Caco-2 (cell line): ENCODE data around the gene SNX5. TPM values are rescaled to one million over a fixed set of nuclear protein-coding genes. Genes with fewer than 3 reads are reported as not detected.

Experiments
- BruUV-seq: library from RNA; stranded (reverse); fragments of 400-500 nt; replicated peaks from 2 replicates; lab custom pipeline; 2021; lab: Mats Ljungman, UMichigan
- CTCF ChIA-PET: fragments of 300-600 bp; sonication (Branson Sonifier 250); formaldehyde crosslinking; loops from one replicate; lab custom pipeline; 2022; ENCODE audit warnings: antibody characterized with exemption; lab: Charles Lee
- POLR2A ChIA-PET: fragments of 300-600 bp; sonication (Branson Sonifier 250); formaldehyde crosslinking; loops from one replicate; lab custom pipeline; 2022; ENCODE audit warnings: antibody characterized with exemption; lab: Charles Lee
- DNase-seq, 2 experiments: peaks; one replicate each; pipeline versions ENCODE4 v3.0.0 to v3.0.0-alpha.2; 2020 to 2022
- H3K27me3 ChIP-seq: replicated peaks from 2 replicates; pipeline ENCODE4 v1.6.0; 2011; ENCODE audit warnings: low read length; ENCODE audit not compliant: control insufficient read depth, insufficient read depth
- H3K36me3 ChIP-seq: 2 replicates; pipeline ENCODE4 v1.5.1; 2011; ENCODE audit warnings: low read length; ENCODE audit not compliant: control insufficient read depth, insufficient read depth
- H3K4me1 ChIP-seq: fragments of 250-450 bp; sonication (Bioruptor Pico); 2 replicates; pipeline ENCODE4 v1.5.1; 2020; ENCODE audit warnings: mild to moderate bottlenecking
- H3K4me3 ChIP-seq: 2 replicates; pipeline ENCODE4 v1.5.1; 2011; ENCODE audit warnings: low read depth, mild to moderate bottlenecking, control low read depth, low read length
- H3K9me3 ChIP-seq: fragments of 250-450 bp; sonication (Bioruptor Pico); 2 replicates; pipeline ENCODE4 v1.5.1; 2020; ENCODE audit warnings: mild to moderate bottlenecking, moderate library complexity
- H3K27ac Mint-ChIP-seq: one replicate; pipeline ENCODE4 v1.8.0; 2022; ENCODE audit warnings: mixed read lengths; ENCODE audit not compliant: unreplicated experiment
- H3K27me3 Mint-ChIP-seq: one replicate; pipeline ENCODE4 v1.8.0; 2022; ENCODE audit warnings: mixed read lengths; ENCODE audit not compliant: insufficient read depth, unreplicated experiment
- H3K36me3 Mint-ChIP-seq: one replicate; pipeline ENCODE4 v1.8.0; 2022; ENCODE audit warnings: mild to moderate bottlenecking, mixed read lengths; ENCODE audit not compliant: insufficient read depth, unreplicated experiment
- H3K4me1 Mint-ChIP-seq: one replicate; pipeline ENCODE4 v1.8.0; 2022; ENCODE audit warnings: low read depth, mixed read lengths; ENCODE audit not compliant: unreplicated experiment
- H3K4me3 Mint-ChIP-seq: one replicate; pipeline ENCODE4 v1.8.0; 2022; ENCODE audit warnings: mild to moderate bottlenecking, moderate library complexity, mixed read lengths; ENCODE audit not compliant: unreplicated experiment
- H3K9me3 Mint-ChIP-seq: one replicate; pipeline ENCODE4 v1.8.0; 2022; ENCODE audit warnings: mixed read lengths; ENCODE audit not compliant: unreplicated experiment
- intact Hi-C: fragments of 100-400 bp; cut with micrococcal nuclease; formaldehyde crosslinking; loops from one replicate; pipeline ENCODE4 v1.10.0; 2022; ENCODE audit not compliant: unreplicated experiment
- total RNA-seq: library from RNA; stranded (reverse); gene quantifications from 2 replicates; pipeline ENCODE4 v1.2.3, GENCODE V29; 2022
- TF ChIP-seq, protein P1 (sequence below), 2 experiments: fragments of 200-600 bp in 1 of 2; IDR thresholded peaks; 1 replicate in 1 of 2; 2 replicates in 1 of 2; pipeline versions ENCODE4 v1.5.1 to v1.8.0; 2011 to 2022; ENCODE audit warnings: antibody characterized with exemption in 1 of 2, control low read depth in 1 of 2, inconsistent platforms in 1 of 2, low read depth in 1 of 2, low read length in 1 of 2, mild to moderate bottlenecking in 1 of 2, moderate library complexity in 1 of 2; ENCODE audit not compliant: insufficient read depth in 1 of 2, severe bottlenecking in 1 of 2, unreplicated experiment in 1 of 2

SNX5 gene
- total RNA-seq, 1 experiment from 2014 or later = 299 TPM

DNA sequence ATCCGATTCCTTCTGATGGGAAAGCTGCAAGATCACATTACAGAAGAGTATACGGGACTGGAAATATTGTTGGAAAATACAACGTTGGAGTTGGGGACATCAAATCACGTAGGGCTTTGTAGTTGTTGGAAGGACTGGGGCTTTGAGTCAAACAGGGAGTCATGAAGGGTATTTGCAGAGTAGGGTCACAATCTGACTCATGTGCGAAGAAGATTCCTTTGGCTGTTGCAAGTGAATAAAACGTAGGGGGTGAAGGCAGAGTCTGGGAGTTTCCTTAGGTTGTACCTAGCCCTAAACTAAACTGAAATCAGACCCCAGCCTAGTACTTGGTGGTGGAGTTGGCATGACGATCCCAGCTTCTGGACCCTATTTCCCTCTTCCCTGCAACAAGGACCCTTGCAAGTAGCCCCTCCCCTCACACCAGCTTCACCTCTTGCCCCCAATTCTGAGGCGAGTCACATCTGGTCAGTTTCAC is 32.3 kb downstream of the SNX5 start:
- no peak overlapping the region for H3K4me3 Mint-ChIP-seq
- Histone ChIP-seq H3K36me3 (peaks cover 2% of the 10 kb centered on the region; the same call in 1 of the 2 replicates), H3K4me3 (no peak overlapping the region), H3K27me3 (no peaks in the 10 kb centered on the region), H3K4me1 (no peaks in the 10 kb centered on the region), H3K9me3 (peaks cover 7% of the 10 kb centered on the region; the same call in 1 of the 2 replicates)
- H3K4me1 Mint-ChIP-seq = no peaks in the 10 kb centered on the region
- no TSS peak for BruUV-seq
- H3K9me3 Mint-ChIP-seq = peaks cover 10% of the 10 kb centered on the region
- no peak overlapping the region for H3K27ac Mint-ChIP-seq
- intact Hi-C loops = loop anchor here (5.0 to 10.0 kb wide), 2 partner anchors 39 to 402 kb away; partner anchors contain the start of gene BFSP1
- TF ChIP-seq, protein P1, sequence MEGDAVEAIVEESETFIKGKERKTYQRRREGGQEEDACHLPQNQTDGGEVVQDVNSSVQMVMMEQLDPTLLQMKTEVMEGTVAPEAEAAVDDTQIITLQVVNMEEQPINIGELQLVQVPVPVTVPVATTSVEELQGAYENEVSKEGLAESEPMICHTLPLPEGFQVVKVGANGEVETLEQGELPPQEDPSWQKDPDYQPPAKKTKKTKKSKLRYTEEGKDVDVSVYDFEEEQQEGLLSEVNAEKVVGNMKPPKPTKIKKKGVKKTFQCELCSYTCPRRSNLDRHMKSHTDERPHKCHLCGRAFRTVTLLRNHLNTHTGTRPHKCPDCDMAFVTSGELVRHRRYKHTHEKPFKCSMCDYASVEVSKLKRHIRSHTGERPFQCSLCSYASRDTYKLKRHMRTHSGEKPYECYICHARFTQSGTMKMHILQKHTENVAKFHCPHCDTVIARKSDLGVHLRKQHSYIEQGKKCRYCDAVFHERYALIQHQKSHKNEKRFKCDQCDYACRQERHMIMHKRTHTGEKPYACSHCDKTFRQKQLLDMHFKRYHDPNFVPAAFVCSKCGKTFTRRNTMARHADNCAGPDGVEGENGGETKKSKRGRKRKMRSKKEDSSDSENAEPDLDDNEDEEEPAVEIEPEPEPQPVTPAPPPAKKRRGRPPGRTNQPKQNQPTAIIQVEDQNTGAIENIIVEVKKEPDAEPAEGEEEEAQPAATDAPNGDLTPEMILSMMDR (IDR thresholded peaks at IDR 0.05; ENCODE audit: insufficient read depth in 1 of 2, low read depth in 1 of 2, low read length in 1 of 2, severe bottlenecking in 1 of 2, unreplicated experiment in 1 of 2) = no peak
- ChIA-PET CTCF (interaction anchor here (1.0 kb wide), 1 partner anchor 254 kb away, joined by 3 read pairs; no protein-coding TSS in a partner anchor), POLR2A (no interaction called here)
- H3K27me3 Mint-ChIP-seq = no peaks in the 10 kb centered on the region
- peaks cover 49% of the 10 kb centered on the region for H3K36me3 Mint-ChIP-seq
- no peak for DNase-seq

DNA sequence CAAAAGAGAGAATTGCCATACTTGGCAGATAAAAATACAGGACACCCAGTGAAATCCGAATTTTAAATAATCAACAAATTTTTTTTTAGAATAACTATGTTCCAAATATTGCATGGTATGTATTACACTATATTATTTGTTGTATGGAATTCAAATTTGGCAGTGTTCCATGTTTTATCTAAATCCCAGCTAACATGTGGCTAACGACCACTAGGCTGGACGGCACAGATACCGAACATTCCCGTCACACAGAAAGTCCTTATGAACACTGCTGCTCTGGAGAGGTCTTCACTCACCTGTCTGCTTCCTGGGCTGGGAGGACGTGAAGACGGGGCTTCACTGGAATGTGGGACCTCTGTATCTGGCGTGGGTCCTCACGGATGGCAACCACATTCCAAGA is 32.8 kb downstream of the SNX5 start:
- no peaks in the 10 kb centered on the region for H3K4me1 Mint-ChIP-seq
- no peaks in the 10 kb centered on the region for H3K27me3 Mint-ChIP-seq
- intact Hi-C loops = loop anchor here (5.0 to 10.0 kb wide), 2 partner anchors 38 to 401 kb away; partner anchors contain the start of gene BFSP1
- TF ChIP-seq, protein P1 (IDR thresholded peaks at IDR 0.05; ENCODE audit: insufficient read depth in 1 of 2, low read depth in 1 of 2, low read length in 1 of 2, severe bottlenecking in 1 of 2, unreplicated experiment in 1 of 2) = no peak
- H3K4me1 ChIP-seq = no peaks in the 10 kb centered on the region
- no TSS peak for BruUV-seq
- peaks cover 12% of the 10 kb centered on the region; the same call in 1 of the 2 replicates for H3K9me3 ChIP-seq
- H3K36me3 Mint-ChIP-seq = peaks cover 43% of the 10 kb centered on the region
- no peak for DNase-seq
- CTCF ChIA-PET = no interaction called here
- H3K9me3 Mint-ChIP-seq = peaks cover 10% of the 10 kb centered on the region
- H3K4me3 ChIP-seq = no peak overlapping the region
- H3K4me3 Mint-ChIP-seq = no peak overlapping the region
- POLR2A ChIA-PET = no interaction called here
- H3K27me3 ChIP-seq = no peaks in the 10 kb centered on the region
- H3K27ac Mint-ChIP-seq = no peak overlapping the region
- peaks cover 2% of the 10 kb centered on the region; the same call in 1 of the 2 replicates for H3K36me3 ChIP-seq

DNA sequence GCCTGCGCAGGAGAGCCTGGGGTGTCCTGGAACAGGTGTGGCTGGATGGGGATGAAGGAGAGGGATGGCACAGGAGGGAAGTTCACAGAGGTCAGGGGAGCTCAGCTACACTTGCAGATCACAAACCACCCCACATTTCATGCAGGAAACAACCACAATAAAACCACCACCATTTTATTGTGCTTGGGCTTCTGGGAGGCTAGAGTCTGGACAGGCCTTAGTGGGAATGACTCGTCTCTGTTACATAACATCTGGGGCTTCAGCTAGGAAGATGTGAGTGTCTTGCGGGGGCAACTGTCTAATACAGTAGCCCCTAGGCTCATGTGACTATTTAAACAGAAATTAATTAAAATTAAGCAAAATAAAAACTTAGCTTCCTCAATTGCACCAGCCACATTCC is 33.4 kb downstream of the SNX5 start:
- Mint-ChIP-seq H3K27me3 (no peaks in the 10 kb centered on the region), H3K4me3 (no peak overlapping the region), H3K9me3 (peaks cover 10% of the 10 kb centered on the region), H3K4me1 (no peaks in the 10 kb centered on the region), H3K27ac (no peak overlapping the region), H3K36me3 (peaks cover 37% of the 10 kb centered on the region)
- ChIA-PET POLR2A (no interaction called here), CTCF (no interaction called here)
- Histone ChIP-seq H3K4me1 (no peaks in the 10 kb centered on the region), H3K36me3 (peaks cover 2% of the 10 kb centered on the region; the same call in 1 of the 2 replicates), H3K4me3 (no peak overlapping the region), H3K9me3 (peaks cover 12% of the 10 kb centered on the region; the same call in 1 of the 2 replicates), H3K27me3 (no peaks in the 10 kb centered on the region)
- BruUV-seq = no TSS peak
- TF ChIP-seq, protein P1 (IDR thresholded peaks at IDR 0.05; ENCODE audit: insufficient read depth in 1 of 2, low read depth in 1 of 2, low read length in 1 of 2, severe bottlenecking in 1 of 2, unreplicated experiment in 1 of 2) = no peak
- DNase-seq = no peak
- intact Hi-C loops = loop anchor here (5.0 to 10.0 kb wide), 2 partner anchors 38 to 400 kb away; partner anchors contain the start of gene BFSP1
